ENCODE results near the gene AFF3.

The AFF3 gene

DNA sequence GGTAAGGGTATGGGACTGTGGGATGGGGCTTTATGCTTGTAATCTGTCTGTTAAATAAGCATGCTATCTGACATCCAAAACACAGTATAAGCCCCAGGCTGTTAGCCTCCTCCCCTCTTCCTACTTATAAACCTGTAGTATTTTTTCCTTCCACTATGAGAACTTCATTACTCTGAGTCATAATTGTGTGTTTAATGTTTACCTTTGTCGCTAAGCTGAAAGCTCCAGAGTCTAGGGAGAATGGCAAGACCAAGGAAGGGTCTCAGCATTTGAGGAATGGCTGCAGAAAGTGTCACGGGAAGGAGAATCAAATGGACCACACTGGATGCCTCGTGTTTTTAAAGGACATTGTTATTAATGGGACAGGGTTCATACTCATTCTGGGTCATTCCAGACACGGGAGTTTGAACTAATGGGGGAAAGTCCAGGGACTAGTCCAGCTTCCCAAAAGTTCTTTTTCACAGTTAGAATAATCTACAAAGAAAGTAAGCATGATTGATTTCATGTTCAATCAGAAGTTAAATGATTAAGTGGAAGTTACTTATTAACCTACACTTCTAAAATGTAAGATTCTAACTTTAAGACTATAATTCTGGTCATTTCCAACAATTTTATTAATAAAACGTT lies 292.2 kb downstream of the AFF3 start:
- no peak for DNase-seq

GRCh38 chr2:99846462-99847107 lies 295.8 kb downstream of the AFF3 start:
- DNase-seq, result no peak

DNA sequence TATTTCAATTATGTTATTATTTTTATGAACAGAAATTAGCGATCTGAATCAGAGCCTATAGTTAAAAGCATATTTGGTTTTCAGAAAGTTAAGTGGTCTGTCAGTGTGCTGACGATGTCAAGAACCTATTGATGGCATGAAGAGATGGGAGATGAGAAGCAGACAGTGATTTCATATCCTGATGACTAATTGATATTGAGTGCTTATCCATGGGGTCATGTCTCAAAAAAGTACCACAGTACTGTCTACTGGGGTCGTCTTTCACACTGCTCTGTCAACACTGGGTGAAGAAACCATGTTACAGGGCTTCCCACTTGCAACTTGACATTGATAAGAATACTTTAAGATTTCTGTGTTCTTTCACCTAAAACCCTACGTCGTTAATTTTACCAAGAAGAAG lies 297.1 kb downstream of the AFF3 start:
- no peak for DNase-seq

- no peak for DNase-seq
Observed at GRCh38 chr2:99842451-99842850, 299.9 kb downstream of the AFF3 start.

GRCh38 chr2:99841749-99842148 lies 300.6 kb downstream of the AFF3 start:
- no peak for DNase-seq

GRCh38 chr2:99840831-99841230 lies 301.6 kb downstream of the AFF3 start:
- DNase-seq, result no peak

DNA sequence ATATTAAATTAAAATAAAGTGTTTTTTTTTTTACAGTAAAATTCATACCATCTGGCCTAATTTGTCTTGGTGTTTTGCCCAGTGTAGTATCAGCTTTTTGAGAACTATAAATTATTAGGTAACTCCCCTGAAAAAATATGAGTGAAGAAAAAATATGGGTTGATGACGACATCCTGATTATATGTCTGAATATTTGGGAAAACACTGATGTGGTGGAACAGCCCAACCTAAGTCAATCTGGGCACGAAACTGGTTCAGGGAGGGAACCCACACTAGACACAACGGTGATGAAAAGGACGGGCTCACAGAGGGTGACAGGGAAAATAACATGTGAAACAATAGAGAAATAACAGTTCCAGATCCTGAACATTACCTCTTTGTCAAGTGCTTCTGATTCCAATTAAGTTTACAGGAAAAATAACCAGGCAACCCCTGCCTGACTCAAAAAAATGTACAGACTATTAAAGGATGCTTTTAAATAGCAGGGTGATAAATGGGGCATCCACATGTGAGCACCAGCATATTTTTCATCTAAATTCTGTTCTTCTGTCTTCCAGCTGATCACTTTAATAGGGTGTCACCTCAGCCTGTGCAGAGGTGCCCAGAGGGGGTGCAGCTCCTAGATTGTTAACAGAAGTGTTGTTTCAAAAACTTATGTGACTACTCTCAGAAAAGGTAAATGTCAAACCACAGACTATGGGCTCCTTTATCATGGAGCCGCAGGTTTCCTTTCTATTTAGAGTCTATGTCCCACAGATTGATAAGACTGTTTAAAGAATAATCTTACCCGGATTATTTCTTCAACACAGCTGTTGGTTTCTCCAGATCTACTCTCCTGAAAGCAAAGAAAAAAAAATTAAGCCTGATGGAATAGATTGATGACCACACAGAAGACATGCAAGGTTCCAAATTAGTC lies 305.4 kb downstream of the AFF3 start:
- no peak for DNase-seq

GRCh38 chr2:99834426-99834825 lies 308.0 kb downstream of the AFF3 start:
- no peak for DNase-seq

GRCh38 chr2:99833586-99834201 lies 308.7 kb downstream of the AFF3 start:
- DNase-seq, result no peak

DNA sequence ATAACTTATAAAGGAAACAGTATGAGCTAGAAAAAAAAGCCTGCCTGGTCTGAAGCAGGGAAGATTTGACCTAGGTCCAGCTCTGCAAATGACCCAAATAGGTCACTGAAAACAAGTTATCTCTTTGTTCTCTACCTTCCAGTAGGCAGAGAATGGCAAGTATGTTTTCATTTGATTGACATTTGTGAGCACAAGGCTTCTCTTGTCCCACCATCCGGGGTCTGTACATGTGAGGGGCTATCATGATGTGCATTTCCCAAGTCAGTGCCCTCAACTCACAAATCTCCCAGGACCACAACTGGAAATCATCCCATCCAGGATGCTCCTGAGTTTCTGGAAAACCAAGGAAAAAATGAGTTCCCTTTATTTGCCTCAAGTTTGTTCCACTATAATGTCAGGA lies 309.5 kb downstream of the AFF3 start:
- no peak for DNase-seq

- DNase-seq, result no peak
Observed at GRCh38 chr2:99831772-99832171, 310.6 kb downstream of the AFF3 start.

DNA sequence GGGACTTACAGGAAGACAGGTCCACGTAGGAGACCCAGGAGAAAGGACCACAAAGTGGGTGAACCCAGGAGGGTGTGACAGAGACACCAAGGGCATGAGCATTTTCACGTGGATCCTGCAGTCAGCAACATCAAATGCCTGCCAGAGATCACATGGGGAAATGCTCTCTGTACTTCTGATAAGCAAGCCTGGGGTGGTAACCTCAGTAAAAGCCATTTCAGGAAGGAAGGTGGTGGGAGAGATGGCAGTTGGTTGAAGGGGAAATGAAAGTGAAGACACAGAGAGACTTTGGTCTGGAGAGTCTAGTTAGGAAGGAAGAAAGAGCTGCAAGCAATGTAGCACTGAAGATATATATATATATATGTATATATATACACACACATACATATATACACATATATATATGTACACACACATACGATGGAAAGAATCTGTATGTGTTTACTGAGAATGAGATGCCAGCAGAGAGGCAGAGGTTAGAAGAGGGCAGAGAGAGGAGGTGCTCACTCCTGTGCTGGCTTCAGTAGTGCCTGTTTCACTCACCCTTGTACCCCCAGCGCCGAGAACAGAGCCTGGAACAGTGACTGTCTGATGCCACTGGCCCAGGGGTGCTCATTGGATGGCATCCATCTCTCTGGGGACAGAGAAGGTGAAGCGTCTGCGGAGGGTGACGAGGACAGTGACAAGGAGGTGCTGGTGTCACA lies 314.9 kb downstream of the AFF3 start:
- no peak for DNase-seq

DNA sequence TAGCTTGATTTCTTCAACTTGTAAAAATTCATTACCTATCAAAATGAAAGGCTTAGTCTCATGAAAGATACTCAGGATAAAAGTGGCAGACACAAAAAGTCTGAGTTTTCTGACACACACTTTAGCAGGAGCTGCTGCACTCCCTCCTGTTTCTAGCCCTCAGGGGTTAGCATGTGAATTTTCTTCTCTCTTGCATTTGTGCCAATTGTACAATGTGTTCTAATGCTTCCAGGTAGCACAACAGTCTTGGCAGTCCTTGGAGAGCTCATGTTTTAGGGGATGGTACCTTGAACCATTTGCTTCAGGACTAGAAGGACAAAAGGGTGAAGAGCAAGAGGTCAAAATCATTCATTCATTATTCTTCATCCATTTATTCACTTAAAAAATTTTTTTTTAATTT lies 316.8 kb downstream of the AFF3 start:
- DNase-seq, result no peak

DNA sequence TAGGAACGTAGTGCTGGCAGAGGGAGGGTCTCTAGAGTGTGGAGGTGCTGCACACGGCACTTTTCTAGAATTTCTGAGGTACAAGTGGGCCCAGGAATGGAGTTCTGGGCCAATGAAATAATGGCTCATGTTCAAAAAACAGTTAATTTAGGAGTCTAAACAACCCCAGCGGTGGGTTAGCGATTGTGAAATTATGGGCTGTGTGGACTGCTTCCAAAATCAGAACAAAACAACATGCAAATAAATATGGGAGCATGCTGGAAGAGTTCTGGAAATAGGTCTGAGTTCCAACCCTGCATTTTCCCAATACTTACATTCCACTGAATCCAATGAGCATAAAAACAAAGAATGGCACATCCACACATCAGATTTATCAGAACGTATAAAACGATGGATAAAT lies 317.6 kb downstream of the AFF3 start:
- no peak for DNase-seq

GRCh38 chr2:99822474-99823207 lies 319.7 kb downstream of the AFF3 start:
- DNase-seq, result no peak

DNA sequence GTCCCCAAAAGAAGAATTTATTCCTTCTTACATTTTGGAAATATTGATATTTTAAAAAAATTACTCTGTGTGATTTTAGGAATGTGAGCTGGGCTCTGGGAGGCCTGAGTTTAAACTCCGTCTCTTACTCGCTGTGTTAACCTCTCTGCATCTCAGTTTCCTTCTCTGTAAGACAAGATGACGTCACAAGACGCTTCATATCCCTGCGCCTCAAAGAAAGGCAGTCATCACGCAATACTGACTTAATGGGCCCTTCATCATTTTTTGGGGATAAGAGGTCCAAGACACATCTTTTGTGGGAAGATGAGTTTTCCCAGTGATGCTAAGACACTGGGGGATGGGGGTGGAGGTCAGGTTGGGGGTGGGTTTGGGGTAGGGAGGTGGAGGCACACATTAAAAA lies 320.4 kb downstream of the AFF3 start:
- no peak for DNase-seq

DNA sequence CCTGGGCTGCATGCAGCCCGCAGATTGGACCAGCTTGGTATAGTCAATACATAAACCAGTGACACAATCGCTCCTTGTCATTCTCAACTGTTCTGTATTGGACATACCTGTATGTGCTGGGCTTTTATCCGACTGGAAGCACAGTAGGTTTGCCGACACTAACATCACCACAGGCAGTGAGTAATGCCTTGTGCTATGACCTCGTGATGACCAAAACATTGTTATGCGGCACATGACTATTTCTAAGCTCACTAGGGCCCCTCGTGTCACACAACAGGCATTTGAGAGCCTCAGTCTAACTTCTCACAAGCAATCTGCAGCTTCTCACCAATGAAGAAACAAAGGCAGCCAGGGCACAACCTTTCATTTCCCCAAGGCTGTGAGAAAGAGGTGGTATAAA lies 320.8 kb downstream of the AFF3 start:
- DNase-seq, result no peak

- no peak for DNase-seq
Observed at GRCh38 chr2:99821039-99821438, 321.4 kb downstream of the AFF3 start.

DNA sequence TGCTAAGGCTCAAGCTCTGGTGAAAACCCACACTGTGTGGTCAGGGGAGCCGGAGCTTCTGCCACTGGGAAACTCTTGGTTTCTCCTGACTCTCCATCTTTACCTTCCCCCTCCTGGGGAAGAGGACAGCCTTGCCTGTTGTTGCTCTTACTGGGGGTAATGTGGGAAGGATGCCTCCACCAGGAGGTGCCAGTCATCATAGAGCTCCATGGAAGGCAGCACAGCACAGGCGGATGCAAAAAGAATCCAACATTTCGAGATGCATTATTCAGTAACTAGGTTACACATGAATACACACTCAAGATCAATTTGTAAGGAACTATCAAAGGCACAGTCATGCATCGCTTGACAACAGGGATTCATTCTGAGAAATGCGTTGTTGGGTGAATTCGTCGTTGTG lies 322.6 kb downstream of the AFF3 start:
- DNase-seq, result no peak

- no peak for DNase-seq
Observed at GRCh38 chr2:99818842-99819241, 323.5 kb downstream of the AFF3 start.

DNA sequence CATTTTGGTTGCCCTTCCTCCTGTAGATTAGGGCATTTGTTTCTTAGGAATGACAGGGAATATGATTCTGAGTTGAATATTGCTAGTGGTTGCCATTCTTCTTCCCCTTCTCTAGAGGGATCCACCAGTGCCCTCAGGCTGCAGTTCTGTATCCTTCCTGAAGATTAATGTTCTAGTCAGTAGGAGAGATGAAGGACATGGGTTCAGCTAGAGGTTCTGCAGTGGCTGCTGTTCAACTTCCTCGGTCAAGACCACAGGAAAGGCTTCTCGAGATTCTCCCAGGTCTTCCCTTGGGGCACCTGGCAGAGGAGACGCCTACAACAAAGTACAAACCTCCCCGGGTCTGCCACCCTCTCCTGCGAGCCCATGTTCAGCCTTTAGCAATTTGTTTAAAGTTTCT lies 325.5 kb downstream of the AFF3 start:
- DNase-seq, result no peak

DNA sequence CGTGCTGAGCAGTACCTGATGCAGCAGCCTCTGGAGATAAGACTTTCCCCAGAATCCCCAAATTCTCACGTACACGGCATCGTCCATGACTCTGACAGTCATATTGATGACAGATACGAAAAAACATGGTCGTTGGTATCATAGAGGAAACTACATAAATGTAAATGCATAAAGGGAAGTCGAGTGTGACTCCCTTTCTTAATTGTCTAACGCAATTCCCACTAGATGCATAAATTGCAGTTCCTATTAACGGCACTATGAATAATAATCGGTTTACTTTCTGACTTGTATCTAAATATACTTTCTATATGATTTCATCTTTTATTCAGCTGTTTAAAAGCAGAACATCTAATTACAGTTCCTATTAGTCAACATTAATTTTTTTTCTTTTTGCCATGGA lies 330.0 kb downstream of the AFF3 start:
- no peak for DNase-seq

All from NCI-H1417 treated with DMSO at 0.1 percent for 48 hours (cell line).